GM19328 (cell line): Measurements from ENCODE around the gene LDLRAD3.

Experiments used
- ATAC-seq: cut with Tn5 transposase; IDR thresholded peaks from one replicate; pipeline ENCODE4 v1.9.1; 2021; ENCODE audit warnings: mild to moderate bottlenecking, moderate library complexity; ENCODE audit not compliant: unreplicated experiment

LDLRAD3 gene

GRCh38 chr11:36098087-36098486, 154.2 kb downstream of the LDLRAD3 start:
- no peak for ATAC-seq

GRCh38 chr11:36098853-36099375, 155.1 kb downstream of the LDLRAD3 start:
- no peak for ATAC-seq

DNA sequence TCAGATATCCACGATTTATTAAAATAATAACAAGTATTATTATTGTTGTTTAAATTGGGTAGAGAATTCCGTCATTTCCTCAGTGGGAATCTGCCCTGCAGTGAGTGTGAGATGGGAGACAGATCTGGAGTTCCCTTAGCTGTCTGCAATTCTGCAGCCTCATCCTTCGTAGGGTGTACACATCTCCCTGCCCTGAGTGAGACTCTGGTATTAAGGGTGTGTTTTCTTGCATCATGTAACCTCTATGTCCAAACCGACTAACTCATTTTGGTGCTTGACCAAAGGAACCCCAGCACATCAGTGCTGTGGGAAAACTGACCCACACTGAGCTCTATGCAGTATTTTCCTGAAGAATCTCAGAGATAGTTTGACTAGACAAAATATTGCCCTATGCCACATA, 157.6 kb downstream of the LDLRAD3 start:
- no peak for ATAC-seq

DNA sequence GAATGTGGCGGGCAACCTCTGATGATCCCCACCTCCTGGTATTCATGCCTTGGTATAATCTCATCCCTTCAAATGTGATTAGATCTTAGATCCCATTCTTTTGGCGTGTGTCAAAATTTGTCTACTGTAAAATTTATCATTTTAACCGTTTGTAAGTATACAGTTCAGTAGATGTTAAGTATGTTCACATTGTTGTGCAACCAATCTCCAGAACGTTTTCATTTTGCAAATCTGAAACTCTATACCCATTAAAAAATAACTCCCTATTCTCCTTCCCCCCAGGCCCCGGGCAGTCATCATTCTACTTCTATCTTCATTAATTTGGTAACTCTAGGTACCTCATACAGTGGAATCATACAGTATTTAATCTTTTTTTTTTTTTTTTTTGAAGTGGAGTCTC, 159.0 kb downstream of the LDLRAD3 start:
- no peak for ATAC-seq

- no peak for ATAC-seq
Observed at GRCh38 chr11:36103933-36104530, 160.2 kb downstream of the LDLRAD3 start.

DNA sequence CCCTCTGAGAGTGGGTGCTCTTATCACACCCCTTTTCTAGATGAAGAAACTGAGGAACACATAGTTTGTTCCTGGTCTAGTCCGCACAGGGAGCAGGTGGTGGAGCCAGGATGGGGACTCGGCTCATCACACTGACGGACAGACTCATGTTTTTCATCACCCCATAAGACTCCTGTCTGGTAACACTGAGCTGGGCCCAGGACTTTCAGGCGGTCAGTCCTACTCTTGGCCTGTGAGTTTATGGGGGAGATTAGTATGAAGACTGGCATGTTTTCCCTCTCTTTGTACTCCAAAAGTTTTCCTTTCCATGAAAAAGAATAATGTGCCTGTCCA, 160.8 kb downstream of the LDLRAD3 start:
- no peak for ATAC-seq

DNA sequence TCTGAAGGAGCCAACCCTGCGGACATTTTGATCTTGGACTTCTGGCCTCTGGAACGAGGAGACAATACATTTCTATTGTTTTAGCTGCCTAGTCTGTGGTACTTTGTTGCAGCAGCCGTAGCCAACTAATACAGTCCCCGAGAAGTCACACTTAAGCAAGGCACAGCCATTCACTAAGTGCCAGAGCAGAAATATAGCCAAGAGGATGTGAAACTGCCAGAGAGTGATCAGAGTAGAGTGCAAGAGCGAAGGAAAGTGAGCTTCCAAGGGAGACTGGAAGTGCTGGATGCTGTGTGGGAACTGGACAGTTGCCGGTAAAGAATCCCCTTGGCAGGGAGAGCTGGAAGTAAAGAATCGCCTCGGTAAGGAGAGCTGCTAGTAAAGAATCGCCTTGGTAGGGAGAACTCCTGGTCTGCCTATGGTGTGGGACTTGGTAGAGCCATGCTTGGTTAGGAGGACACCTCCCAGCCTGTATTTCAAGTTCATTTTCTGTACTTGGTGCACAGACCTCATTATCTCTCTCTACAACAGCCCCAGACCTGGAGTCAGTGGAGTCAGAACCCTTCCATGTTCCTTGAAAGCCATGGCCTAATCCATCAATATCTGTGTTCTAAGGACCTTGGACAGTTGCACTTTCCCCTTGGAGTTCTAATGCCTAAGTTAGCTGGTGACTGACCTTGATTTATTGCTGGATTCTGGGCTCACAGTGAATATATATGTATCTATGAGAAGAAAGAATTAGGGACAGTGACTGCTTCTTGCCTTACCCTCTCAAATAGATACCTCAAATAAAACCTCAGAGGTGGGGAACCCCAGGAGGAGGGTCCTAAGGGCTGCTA, 162.1 kb downstream of the LDLRAD3 start:
- no peak for ATAC-seq

- no peak for ATAC-seq
Observed at GRCh38 chr11:36107547-36107946, 163.7 kb downstream of the LDLRAD3 start.

DNA sequence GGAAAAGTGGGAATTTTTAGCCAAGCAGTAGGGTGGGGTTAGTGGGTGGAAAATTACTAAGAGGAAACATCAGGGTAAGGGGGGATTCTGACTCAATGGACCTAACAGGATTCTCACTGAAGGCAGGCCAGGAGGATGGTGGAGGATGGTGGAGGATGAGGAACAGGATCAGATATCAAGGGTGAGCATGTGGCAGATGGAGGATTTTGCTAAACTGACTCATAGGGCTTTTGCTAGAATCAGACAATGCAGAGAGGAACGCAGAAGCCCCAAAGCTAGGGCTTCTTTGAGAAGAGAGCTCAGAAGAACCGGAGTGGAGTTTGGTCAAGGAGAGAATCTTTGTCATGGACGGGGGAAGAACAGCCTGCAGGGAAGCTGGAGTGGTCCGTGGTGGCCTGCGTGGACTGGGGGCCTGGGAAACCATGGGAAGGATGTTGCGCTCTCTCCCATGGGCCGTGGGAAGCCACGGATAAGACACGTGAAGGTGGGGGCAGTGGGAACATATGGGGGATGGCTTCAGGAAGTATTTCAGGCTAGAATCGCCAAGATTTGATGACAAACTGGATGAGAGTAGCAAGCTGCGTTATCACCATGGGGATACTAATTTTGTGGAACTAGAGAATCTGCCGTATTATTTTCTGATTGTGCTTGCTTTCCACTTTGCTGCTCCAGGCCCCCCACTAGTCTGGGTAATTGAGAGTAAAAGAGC, 165.2 kb downstream of the LDLRAD3 start:
- no peak for ATAC-seq

GRCh38 chr11:36109590-36109849, 165.7 kb downstream of the LDLRAD3 start:
- no peak for ATAC-seq

- ATAC-seq: no peak
Observed at GRCh38 chr11:36109850-36110606, 166.2 kb downstream of the LDLRAD3 start.

DNA sequence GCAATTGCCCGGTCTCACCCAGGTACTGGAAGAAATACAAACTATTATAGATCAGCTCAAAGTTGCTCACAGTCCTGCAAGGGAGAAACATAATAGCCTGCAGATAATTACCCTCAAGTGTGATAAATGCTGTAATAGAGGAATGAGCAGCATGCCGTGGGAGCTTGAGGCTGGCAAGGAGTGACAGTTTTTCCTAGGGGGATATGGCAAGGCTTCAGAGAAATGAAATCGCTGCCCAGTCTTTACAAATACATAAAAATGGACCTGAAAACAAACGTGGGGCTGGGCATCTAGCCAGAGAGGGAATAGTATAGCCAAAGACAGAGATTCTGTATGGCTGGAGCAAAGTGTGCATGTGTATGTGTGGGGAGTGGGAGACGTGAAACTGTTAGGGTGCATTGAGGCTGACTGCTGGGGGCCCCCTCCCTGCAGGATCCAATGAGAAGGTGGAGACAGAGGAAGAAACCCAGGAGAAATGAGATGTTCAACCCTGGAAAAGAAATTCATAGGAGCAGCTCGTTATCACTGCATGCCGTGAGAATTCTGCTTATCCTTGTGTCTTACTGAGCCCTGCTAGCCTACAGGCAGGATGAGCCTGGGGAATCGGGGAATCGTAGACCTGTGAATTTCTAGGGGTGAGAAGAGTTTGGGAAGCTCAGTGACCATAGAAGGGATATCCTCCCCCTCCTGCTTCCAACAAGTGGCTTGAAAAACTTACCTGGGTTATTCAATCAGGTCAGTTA, 167.0 kb downstream of the LDLRAD3 start:
- ATAC-seq: no peak

DNA sequence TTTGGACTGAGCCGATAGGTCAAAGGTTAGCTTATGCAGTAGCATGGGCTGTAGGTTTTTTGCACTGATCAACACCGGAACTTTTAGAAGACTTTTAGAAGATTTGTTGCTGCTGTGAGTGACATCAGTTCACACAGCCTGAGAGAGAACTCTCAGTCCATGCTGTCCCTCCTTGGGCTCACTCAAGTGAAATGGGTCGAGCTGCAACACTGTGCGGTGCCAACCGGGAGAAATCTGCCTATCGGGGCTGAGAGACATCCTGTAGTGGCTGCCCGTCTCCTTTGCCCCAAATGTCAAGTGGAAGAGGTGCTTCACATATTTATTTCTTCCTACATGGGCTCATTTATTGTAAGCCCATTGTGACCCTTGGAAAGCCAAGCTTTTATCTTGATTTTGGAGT, 170.2 kb downstream of the LDLRAD3 start:
- no peak for ATAC-seq

- ATAC-seq: no peak
Observed at GRCh38 chr11:36115378-36115801, 171.5 kb downstream of the LDLRAD3 start.

- ATAC-seq: no peak
Observed at GRCh38 chr11:36116161-36116560, 172.3 kb downstream of the LDLRAD3 start.

DNA sequence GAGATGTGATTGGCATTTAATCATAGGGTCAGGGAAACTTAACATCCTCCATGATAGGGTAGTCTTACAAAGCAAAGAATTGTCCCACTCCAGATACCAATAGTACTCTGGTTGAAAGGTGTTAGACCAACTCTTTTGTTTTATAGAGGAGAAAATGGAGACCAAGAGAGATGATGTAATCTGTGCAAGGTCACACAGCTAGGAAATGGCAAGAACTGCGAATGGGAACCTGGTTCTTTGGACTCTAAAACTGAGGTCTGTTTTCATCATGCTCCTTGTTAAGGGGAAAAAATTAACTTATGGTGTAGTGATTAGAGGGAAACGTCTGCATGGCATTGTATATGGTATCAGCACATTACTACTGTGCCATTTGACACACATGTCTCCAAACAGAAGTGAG, 174.2 kb downstream of the LDLRAD3 start:
- no peak for ATAC-seq

- ATAC-seq: no peak
Observed at GRCh38 chr11:36119300-36119699, 175.4 kb downstream of the LDLRAD3 start.

- ATAC-seq: no peak
Observed at GRCh38 chr11:36121054-36121453, 177.2 kb downstream of the LDLRAD3 start.

GRCh38 chr11:36122671-36123070, 178.8 kb downstream of the LDLRAD3 start:
- ATAC-seq: no peak

DNA sequence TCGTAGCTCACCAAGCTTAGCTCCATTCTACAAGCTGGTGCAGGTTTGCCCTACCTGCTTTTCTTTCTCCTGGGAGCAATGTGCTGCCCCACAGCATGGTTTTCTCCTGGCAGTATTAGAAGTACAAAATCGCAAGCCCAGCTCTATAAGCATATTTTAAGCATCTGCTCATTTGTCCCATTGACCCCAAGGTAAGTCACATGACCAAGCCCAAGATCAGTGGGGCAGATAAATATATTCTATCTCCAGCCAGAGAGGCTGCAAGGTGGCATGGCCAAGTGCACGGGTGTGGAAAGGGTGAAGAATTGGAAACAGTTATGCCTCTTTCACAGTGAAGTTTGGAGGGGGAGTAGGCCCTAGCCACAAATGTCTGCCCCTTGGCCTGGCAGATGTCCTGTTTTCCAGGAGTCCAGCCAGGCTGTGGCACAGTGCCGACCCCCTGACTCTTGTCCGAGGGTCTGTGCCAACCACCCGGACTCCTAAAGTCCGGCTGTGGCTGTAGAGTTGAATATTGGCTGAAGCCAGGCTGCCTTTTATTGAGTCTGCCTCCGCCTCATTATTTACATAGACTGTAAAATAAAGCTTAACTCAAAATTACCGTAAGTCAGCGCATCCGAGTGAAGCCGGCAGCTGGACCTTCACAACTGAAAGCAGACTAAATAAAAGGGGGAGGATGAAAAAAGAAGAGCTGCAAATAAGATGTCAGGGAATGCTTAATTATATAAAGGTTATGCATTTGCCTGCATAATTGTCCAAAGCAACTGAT, 179.7 kb downstream of the LDLRAD3 start:
- no peak for ATAC-seq
